HEK293 (cell line): ENCODE measurements around the gene EIF3L.

Source experiments
- CTCF ChIA-PET: fragments of 350-600 bp; formaldehyde crosslinking; extraction: SDS; loops from one replicate; lab custom pipeline; 2021; ENCODE audit warnings: antibody characterized with exemption; lab: Yijun Ruan, JAX
- POLR2A ChIA-PET: fragments of 300-600 bp; formaldehyde crosslinking; extraction: SDS; loops from one replicate; lab custom pipeline; 2020; ENCODE audit warnings: antibody characterized with exemption, inconsistent platforms; lab: Yijun Ruan, JAX
- H3K27ac ChIP-seq: fragments of 200-500 bp; sonication (Bioruptor generic); 2 replicates; pipeline ENCODE4 v1.5.1; 2014; ENCODE audit warnings: low read depth, low read length, control low read depth, inconsistent platforms; ENCODE audit errors: extremely low read depth
- H3K36me3 ChIP-seq, 2 experiments: fragments of 200-500 bp in 1 of 2; sonication (Bioruptor generic) in 1 of 2; 1 replicate in 1 of 2; 2 replicates in 1 of 2; pipeline ENCODE4 v1.5.1; 2014 to 2017; ENCODE audit warnings: inconsistent platforms in 2 of 2, low read length in 2 of 2; ENCODE audit not compliant: control insufficient read depth in 2 of 2, insufficient read depth in 1 of 2
- H3K4me1 ChIP-seq: fragments of 200-500 bp; sonication (Bioruptor generic); 2 replicates; pipeline ENCODE4 v1.5.1; 2014; ENCODE audit warnings: mild to moderate bottlenecking, low read length, inconsistent platforms; ENCODE audit not compliant: control insufficient read depth, insufficient read depth
- H3K4me3 ChIP-seq: 2 replicates; pipeline ENCODE4 v1.5.1; 2011; ENCODE audit warnings: low read depth, mild to moderate bottlenecking, control low read depth, low read length, moderate library complexity
- H3K9me3 ChIP-seq: fragments of 200-500 bp; sonication (Bioruptor generic); 2 replicates; pipeline ENCODE4 v1.5.1; 2014; ENCODE audit warnings: low read depth, low read length, inconsistent platforms; ENCODE audit not compliant: control insufficient read depth, insufficient read depth
- AEBP2 ChIP-seq: fragments of 450-650 bp; formaldehyde crosslinking; IDR thresholded peaks from 2 replicates; pipeline ENCODE4 v1.5.1; 2016; ENCODE audit warnings: missing biosample characterization, missing genetic modification characterization, borderline replicate concordance
- EGR2 ChIP-seq: fragments of 450-650 bp; formaldehyde crosslinking; IDR thresholded peaks from 2 replicates; pipeline ENCODE4 v1.5.1; 2016; ENCODE audit warnings: low read depth, missing biosample characterization, missing genetic modification characterization
- MZF1 ChIP-seq: fragments of 450-650 bp; formaldehyde crosslinking; IDR thresholded peaks from 2 replicates; pipeline ENCODE4 v1.5.1; 2017; ENCODE audit warnings: missing biosample characterization, missing genetic modification characterization, borderline replicate concordance
- PRDM1 ChIP-seq: fragments of 450-650 bp; formaldehyde crosslinking; IDR thresholded peaks from 2 replicates; pipeline ENCODE4; 2016; ENCODE audit warnings: missing biosample characterization, missing genetic modification characterization
- TRIM28 ChIP-seq: IDR thresholded peaks from 2 replicates; pipeline ENCODE4 v1.6.1; 2011; ENCODE audit warnings: low read length, control low read depth, borderline replicate concordance
- ZBTB20 ChIP-seq: fragments of 450-650 bp; formaldehyde crosslinking; IDR thresholded peaks from 2 replicates; pipeline ENCODE4 v1.5.1; 2016; ENCODE audit warnings: missing biosample characterization, missing genetic modification characterization
- ZFP69B ChIP-seq: fragments of 450-650 bp; formaldehyde crosslinking; IDR thresholded peaks from 2 replicates; pipeline ENCODE4 v1.5.1; 2016; ENCODE audit warnings: missing biosample characterization, missing genetic modification characterization
- ZNF184 ChIP-seq: fragments of 450-650 bp; IDR thresholded peaks from 2 replicates; pipeline ENCODE4 v1.5.1; 2018; ENCODE audit warnings: missing biosample characterization, mild to moderate bottlenecking, missing genetic modification characterization
- ZNF341 ChIP-seq: fragments of 450-650 bp; formaldehyde crosslinking; IDR thresholded peaks from 2 replicates; pipeline ENCODE4; 2016; ENCODE audit warnings: low read depth, missing biosample characterization, missing genetic modification characterization
- ZNF354C ChIP-seq: fragments of 450-650 bp; formaldehyde crosslinking; IDR thresholded peaks from 2 replicates; pipeline ENCODE4 v1.5.1; 2016; ENCODE audit warnings: missing biosample characterization, missing genetic modification characterization, low read depth, borderline replicate concordance
- ZNF366 ChIP-seq: fragments of 450-650 bp; formaldehyde crosslinking; conservative IDR thresholded peaks from 2 replicates; pipeline ENCODE4 v1.5.1; 2016; ENCODE audit warnings: missing biosample characterization, missing genetic modification characterization
- ZNF391 ChIP-seq: fragments of 450-650 bp; formaldehyde crosslinking; IDR thresholded peaks from 2 replicates; pipeline ENCODE4 v1.5.1; 2016; ENCODE audit warnings: low read depth, missing biosample characterization, missing genetic modification characterization, borderline replicate concordance
- ZNF416 ChIP-seq: fragments of 450-650 bp; formaldehyde crosslinking; IDR thresholded peaks from 2 replicates; pipeline ENCODE4 v1.5.1; 2016; ENCODE audit warnings: missing biosample characterization, missing genetic modification characterization
- ZNF433 ChIP-seq: fragments of 450-650 bp; formaldehyde crosslinking; IDR thresholded peaks from 2 replicates; pipeline ENCODE4 v1.5.1; 2016; ENCODE audit warnings: missing biosample characterization, missing genetic modification characterization, low read depth
- ZNF48 ChIP-seq: fragments of 450-650 bp; formaldehyde crosslinking; IDR thresholded peaks from 2 replicates; pipeline ENCODE4 v1.5.1; 2016; ENCODE audit warnings: missing biosample characterization, missing genetic modification characterization
- ZNF549 ChIP-seq: fragments of 450-650 bp; IDR thresholded peaks from 2 replicates; pipeline ENCODE4 v1.5.1; 2018; ENCODE audit warnings: missing biosample characterization, missing genetic modification characterization, mild to moderate bottlenecking, inconsistent platforms, moderate library complexity
- ZNF561 ChIP-seq: fragments of 450-650 bp; IDR thresholded peaks from 2 replicates; pipeline ENCODE4 v1.5.1; 2018; ENCODE audit warnings: missing biosample characterization, missing genetic modification characterization, borderline replicate concordance
- ZNF660 ChIP-seq: fragments of 450-650 bp; IDR thresholded peaks from 2 replicates; pipeline ENCODE4 v1.5.1; 2018; ENCODE audit warnings: missing biosample characterization, mild to moderate bottlenecking, missing genetic modification characterization
- ZNF664 ChIP-seq: fragments of 450-650 bp; formaldehyde crosslinking; IDR thresholded peaks from 2 replicates; pipeline ENCODE4 v1.5.1; 2016; ENCODE audit warnings: missing biosample characterization, missing genetic modification characterization
- TF ChIP-seq, protein P1 (sequence below): fragments of 450-650 bp; formaldehyde crosslinking; IDR thresholded peaks from 2 replicates; pipeline ENCODE4 v1.5.1; 2016; ENCODE audit warnings: missing biosample characterization, missing genetic modification characterization

EIF3L gene

DNA sequence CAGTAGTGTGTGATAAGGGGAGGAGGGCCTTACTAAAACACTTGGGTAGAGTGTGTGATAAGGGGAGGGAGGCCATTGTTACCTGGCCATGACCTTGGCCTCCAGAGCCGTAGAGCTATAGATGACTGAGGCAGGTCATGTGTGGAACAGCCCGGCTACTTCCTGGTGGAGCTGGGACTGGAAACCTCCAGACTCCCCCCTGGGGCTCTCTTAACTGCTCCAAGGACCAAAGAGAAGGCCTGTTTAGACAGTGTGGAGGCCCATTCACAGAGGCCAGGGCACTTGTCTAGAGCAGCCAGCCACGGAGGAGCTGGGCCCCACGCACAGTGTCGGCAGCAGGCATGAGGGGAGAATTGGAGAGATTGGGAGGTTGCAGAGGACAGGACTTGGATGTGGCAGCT lies 44.4 kb downstream of the EIF3L start:
- Histone ChIP-seq H3K4me3 (no peak overlapping the region), H3K27ac (no peak overlapping the region), H3K36me3 (peaks cover 25 to 38% of the 10 kb centered on the region in 2 experiments), H3K4me1 (no peaks in the 10 kb centered on the region), H3K9me3 (no peaks in the 10 kb centered on the region)
- ChIA-PET CTCF (interaction anchor here (0.7 to 1.8 kb wide), 2 partner anchors 41 to 76 kb away, joined by 3 to 6 read pairs; no protein-coding TSS in a partner anchor), POLR2A (interaction anchor here (0.8 to 1.5 kb wide), 2 partner anchors 10 to 11 kb away, joined by 3 to 6 read pairs; no protein-coding TSS in a partner anchor)
- TF ChIP-seq ZNF354C (tag by site-specific recombination) (no peak), ZNF561 (tag by site-specific recombination) (no peak), ZNF433 (tag by site-specific recombination) (no peak), AEBP2 (no peak), ZNF416 (tag by site-specific recombination) (no peak), ZBTB20 (tag by site-specific recombination) (no peak), ZNF48 (no peak), MZF1 (tag by site-specific recombination) (no peak), ZNF664 (no peak), ZFP69B (tag by site-specific recombination) (peak; percentile 73; the same call in 1 of the 2 replicates), EGR2 (tag by site-specific recombination) (no peak), ZNF184 (tag by site-specific recombination) (no peak)
- TF ChIP-seq, protein P1, sequence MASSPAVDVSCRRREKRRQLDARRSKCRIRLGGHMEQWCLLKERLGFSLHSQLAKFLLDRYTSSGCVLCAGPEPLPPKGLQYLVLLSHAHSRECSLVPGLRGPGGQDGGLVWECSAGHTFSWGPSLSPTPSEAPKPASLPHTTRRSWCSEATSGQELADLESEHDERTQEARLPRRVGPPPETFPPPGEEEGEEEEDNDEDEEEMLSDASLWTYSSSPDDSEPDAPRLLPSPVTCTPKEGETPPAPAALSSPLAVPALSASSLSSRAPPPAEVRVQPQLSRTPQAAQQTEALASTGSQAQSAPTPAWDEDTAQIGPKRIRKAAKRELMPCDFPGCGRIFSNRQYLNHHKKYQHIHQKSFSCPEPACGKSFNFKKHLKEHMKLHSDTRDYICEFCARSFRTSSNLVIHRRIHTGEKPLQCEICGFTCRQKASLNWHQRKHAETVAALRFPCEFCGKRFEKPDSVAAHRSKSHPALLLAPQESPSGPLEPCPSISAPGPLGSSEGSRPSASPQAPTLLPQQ (tag by site-specific recombination) = peak; percentile 44; the same call in 1 of the 2 replicates

- POLR2A ChIA-PET = interaction anchor here (0.5 to 0.6 kb wide), 2 partner anchors 67 to 275 kb away, joined by 5 read pairs; no protein-coding TSS in a partner anchor
- peak overlapping the region; percentile 57; the same call in 1 of the 2 replicates for H3K27ac ChIP-seq
Observed at GRCh38 chr22:37894939-37895670, 45.9 kb downstream of the EIF3L start.

GRCh38 chr22:37896181-37896592 lies 47.0 kb downstream of the EIF3L start:
- CTCF ChIA-PET = interaction anchor here (0.6 to 5.0 kb wide), 10 partner anchors 9 to 356 kb away, joined by 3 to 26 read pairs (median 4); partner anchors contain the start of gene MICALL1
- Histone ChIP-seq H3K4me3 (no peak overlapping the region), H3K36me3 (peaks cover 6 to 15% of the 10 kb centered on the region in 2 experiments; a peak in 2 of 3 replicates), H3K27ac (peak overlapping the region; percentile 44), H3K4me1 (no peaks in the 10 kb centered on the region), H3K9me3 (no peaks in the 10 kb centered on the region)
- peak; percentile 15; the same call in 1 of the 2 replicates for TF ChIP-seq PRDM1 (tag by site-specific recombination)
- TF ChIP-seq ZNF660 = 0 out of 2 replicates have a peak, but pooled peaks have one; percentile 14
- TF ChIP-seq ZNF391 = no peak
- TF ChIP-seq ZNF366 (tag by site-specific recombination) = 0 out of 2 replicates have a peak, but pooled peaks have one; percentile 13
- POLR2A ChIA-PET = interaction anchor here (2.3 kb wide), 1 partner anchor 9 kb away, joined by 19 read pairs; the partner anchor contains the start of gene MICALL1

More at GRCh38 chr22:37894939-37895670, 45.9 kb downstream of the EIF3L start:
- Histone ChIP-seq H3K4me1 (no peaks in the 10 kb centered on the region), H3K9me3 (no peaks in the 10 kb centered on the region), H3K36me3 (peaks cover 11 to 23% of the 10 kb centered on the region in 2 experiments; a peak in 2 of 3 replicates), H3K4me3 (no peak overlapping the region)
- CTCF ChIA-PET = interaction anchor here (0.6 to 5.0 kb wide), 3 partner anchors 8 to 32 kb away, joined by 3 to 26 read pairs (median 6); no protein-coding TSS in a partner anchor
- TF ChIP-seq ZNF341 = peak; percentile 37
- TF ChIP-seq ZBTB20 (tag by site-specific recombination) = peak; percentile 81
- TF ChIP-seq ZNF549 (tag by site-specific recombination) = no peak
- no peak for TF ChIP-seq TRIM28
